Measurements from ENCODE around the gene CALR3.
A peak's percentile ranks its signal among the peaks of the same experiment; 100 is the strongest.
"Not testable (repeated sequence)": the region's sequence is repeated elsewhere in the genome, so short reads cannot be mapped to it uniquely, and the experiment has no call there.

CALR3 gene

GRCh38 chr19:16460454-16460853 is 35.5 kb downstream of the CALR3 start:
- intact Hi-C loops (cut with DNase I), result no loop called here
- DNase-seq, result peak in 4 of 10 donors; percentile 32 to 81 (median 36)

DNA sequence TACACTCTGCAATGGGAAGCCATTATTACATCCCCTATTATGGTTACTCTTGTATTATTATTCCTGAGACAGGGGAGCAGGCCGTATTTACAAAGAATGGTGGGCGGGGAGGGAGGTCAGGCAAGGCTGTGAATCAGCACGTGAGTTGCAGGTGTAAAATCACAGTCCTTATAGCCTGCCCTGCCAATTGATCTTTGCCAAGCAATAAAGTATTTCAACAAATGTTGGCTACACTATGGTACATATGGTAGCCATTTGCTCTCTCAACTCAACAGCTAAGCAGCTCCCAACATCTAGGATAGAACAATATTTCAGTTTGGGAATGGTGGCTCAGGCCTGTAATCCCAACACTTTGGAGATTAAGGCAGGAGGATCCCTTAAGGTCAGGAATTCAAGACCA is 36.3 kb downstream of the CALR3 start:
- intact Hi-C loops (cut with DNase I), result no loop called here
- no peak for DNase-seq

DNA sequence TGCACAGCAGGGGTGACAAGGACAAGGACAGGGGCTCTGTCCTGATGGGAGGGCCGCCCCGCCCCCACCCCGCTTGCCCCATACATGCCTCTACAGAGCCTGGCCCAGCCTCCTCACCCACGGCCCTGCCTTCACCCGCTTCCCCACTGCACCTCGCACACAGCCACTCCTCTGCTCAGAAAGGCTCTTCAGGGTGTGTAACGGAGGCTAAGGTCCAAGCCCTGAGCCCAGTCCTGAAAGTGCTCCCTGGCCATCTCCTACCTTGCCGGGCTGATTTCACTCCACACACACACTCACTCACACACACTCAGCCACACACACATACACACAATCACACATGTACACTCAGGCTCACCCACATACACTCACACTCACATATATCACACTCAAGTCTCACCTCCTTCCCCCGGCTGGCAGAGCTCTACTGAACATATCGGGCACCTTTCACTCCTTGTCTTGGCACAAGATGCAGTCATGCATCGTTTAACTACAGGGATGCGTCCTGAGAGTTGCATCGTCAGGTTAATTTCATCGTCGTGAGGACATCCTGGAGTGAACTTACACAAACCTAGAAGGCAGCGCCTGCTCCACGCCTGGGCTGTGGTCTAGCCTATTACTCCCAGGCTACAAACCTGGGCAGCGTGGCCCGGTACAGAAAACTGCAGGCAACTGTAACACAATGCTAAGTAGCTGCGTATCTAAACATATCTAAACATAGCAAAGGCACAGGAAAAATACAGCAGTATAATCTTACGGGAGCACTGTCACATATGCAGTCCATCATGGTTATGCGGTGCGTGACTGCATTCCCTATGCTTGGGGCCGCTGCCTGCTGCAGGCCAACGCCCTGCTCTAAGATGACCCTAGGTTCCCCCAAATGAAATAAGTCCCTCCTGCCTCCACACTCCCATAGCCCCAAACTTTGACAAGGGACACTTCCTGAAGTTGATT is 37.3 kb downstream of the CALR3 start:
- intact Hi-C loops (cut with DNase I), result no loop called here

DNA sequence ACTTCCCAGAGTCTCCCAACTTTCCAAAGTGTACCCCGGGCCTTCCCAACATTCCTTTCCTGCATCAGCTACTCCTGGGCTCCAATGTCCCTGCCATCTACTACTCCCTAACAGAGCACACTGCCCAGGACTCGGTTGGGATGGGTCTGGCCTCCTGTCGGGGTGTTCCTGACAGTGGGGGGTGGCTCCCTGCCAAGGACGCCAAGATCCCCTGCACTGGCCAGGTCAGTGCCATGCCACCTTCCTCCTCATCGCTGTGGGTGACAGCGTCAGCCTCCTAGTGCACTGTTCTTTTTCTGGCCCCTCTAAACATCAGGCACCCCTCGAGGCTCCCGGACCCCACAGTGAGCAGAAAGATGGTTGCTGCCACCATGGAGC is 38.0 kb downstream of the CALR3 start:
- intact Hi-C loops (cut with DNase I), result no loop called here
- no peak for DNase-seq

More for the DNA sequence above, 37.3 kb downstream of the CALR3 start:
- DNase-seq, result no peak

GRCh38 chr19:16457195-16457953 is 38.6 kb downstream of the CALR3 start:
- intact Hi-C loops (cut with DNase I), result no loop called here
- peak in 6 of 10 donors; percentile 38 to 89 (median 63) for DNase-seq

GRCh38 chr19:16456652-16457194 is 39.2 kb downstream of the CALR3 start:
- DNase-seq, result no peak
- intact Hi-C loops (cut with DNase I), result no loop called here

- intact Hi-C loops (cut with DNase I), result no loop called here
- DNase-seq, result no peak
Measured at GRCh38 chr19:16455489-16455888, 40.5 kb downstream of the CALR3 start.

DNA sequence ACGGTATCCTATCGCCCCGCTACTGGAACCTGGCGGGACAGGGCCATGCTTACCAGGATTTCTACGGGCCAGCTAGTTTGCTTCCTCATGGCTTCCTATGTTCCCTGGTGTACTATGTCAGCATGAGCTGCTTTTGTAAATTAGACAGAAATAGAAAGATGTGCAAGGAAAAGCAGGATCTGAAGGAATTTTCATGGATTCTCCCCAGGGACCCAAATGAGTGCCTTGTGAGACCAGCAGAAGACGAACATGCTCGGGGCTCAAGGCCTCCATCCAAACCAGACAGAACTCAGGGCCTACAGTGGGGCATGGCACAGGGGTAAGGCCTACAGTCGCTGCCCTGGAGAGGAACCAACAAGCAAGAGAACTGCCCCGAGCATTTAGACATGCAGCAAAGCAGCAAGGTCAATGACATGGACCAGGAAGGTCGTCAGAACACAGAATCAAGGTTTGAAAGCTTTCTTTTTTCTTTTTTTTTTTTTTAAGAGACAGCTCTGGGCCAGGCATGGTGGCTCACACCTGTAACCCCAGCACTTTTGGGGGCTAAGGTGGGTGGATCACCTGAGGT is 41.5 kb downstream of the CALR3 start:
- intact Hi-C loops (cut with DNase I), result no loop called here
- DNase-seq, result peak in 1 of 10 donors; percentile 31

GRCh38 chr19:16452325-16452724 is 43.6 kb downstream of the CALR3 start:
- no peak for DNase-seq
- intact Hi-C loops (cut with DNase I), result no loop called here

DNA sequence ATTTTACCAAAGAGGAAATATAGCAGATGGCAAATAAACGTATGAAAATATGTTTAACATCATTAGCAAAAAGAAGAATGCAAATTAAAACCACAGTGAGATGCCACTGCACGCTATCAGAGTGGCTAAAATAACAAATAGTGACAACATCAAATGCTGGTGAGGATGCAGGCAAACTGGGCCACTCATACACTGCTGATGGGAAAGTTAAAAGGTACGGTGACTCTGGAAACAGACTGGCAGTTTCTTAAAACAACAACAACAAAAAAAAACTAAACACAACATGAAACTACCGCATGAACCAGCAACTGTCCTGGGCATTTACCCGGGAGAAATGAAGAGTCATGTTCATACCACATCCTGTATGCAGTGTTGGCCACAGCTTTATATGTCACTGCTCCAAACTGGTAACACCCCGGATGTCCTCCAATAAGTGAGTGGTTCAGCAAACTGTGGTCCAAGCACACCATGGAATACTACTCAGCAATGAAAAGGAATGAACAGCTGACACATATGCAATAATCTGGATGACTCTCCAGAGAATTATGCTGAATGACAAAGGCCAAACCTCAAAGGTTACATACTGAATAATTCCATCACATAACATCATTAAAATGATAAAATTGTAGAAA is 46.5 kb downstream of the CALR3 start:
- intact Hi-C loops (cut with DNase I), result no loop called here
- DNase-seq, result no peak

DNA sequence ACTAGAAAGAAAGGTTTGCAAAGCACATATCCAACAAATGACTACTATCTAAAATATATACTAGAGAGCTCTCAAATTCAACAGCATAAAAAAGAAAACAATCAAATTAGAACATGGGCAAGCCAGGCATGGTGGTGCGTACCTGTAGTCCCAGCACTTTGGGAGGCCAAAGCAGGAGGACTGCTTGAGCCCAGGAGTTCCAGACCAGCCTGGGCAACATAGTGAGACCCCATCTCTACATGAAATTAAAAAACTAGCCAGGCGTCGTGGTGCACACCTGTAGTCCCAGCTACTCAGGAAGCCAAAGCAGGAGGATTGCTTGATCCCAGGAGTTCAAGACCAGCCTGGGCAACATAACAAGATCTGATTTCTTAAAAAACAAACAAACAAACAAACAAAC is 47.1 kb downstream of the CALR3 start:
- intact Hi-C loops (cut with DNase I), result not testable (repeated sequence)

GRCh38 chr19:16446724-16447368 is 49.1 kb downstream of the CALR3 start:
- intact Hi-C loops (cut with DNase I), result no loop called here

More for the DNA sequence above, 47.1 kb downstream of the CALR3 start:
- not testable (repeated sequence) for DNase-seq

DNA sequence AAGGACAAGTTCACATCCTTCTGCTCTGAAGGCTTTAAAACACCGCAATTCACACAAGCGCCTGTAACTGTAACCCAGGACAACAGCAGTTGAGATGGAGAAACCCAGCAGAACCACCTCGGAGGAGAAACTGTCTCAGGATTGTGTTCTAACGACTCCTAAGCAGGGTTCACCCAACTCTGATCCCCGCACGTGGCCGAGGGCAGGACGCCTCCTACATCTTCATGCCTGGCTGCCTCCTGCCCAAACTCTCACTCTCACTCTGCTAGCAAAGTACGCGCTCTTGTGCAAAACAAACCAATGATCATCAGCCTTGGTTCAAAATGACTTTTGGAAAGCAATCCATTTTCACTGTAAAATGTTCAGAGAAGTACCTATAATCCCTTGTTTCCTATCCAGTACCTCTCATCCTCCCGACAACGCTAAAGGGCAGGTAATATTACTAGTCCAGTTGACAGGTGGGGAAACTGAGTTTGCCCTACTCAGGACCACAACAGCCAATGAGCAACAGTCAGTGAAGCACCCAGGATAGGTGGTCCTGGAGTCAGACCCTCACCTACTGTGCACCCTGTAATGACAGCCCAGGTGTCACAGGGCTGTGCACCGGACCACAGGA is 49.8 kb downstream of the CALR3 start:
- intact Hi-C loops (cut with DNase I), result no loop called here
- DNase-seq, result no peak

More at GRCh38 chr19:16446724-16447368, 49.1 kb downstream of the CALR3 start:
- peak in 3 of 10 donors; percentile 30 to 89 (median 84) for DNase-seq

GRCh38 chr19:16445238-16446107 is 50.5 kb downstream of the CALR3 start:
- intact Hi-C loops (cut with DNase I), result no loop called here
- no peak for DNase-seq

GRCh38 chr19:16444269-16444600 is 51.7 kb downstream of the CALR3 start:
- DNase-seq, result no peak
- intact Hi-C loops (cut with DNase I), result no loop called here

- DNase-seq, result no peak
- intact Hi-C loops (cut with DNase I), result no loop called here
Measured at GRCh38 chr19:16442386-16443276, 53.3 kb downstream of the CALR3 start.

DNA sequence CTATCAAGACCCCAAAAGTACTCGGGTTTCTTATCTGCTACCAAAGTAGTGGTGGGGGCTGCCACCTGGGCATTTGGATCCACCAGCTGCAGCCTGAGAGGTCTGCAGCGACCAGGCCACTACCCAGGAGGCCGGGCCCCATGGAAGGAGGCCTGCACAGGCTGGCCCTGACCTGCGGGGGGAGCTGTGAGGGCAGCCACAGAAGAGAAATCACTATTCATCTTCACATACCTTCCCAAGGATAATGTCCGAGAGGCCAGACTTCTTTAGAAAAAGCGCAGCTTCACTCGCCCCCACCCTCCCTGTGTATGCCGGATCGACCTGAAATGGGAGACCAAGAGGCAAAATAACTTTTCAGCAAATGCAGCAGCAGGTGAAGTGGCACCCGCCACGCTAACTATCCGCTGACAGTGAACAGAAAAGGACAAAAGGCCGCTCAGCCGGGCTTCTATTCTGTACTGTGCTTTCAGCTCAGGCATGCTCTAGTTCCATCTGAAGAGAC is 54.3 kb downstream of the CALR3 start:
- no peak for DNase-seq
- intact Hi-C loops (cut with DNase I), result no loop called here

Data from posterior cingulate gyrus (tissue), 11 donors.